B cell (primary cell): ENCODE results near the gene EIF3A.

Experiments
- EZH2 ChIP-seq: IDR thresholded peaks from 2 replicates; pipeline ENCODE4 v1.6.1; 2012; ENCODE audit warnings: borderline replicate concordance, low read depth, mild to moderate bottlenecking, moderate library complexity, low read length; ENCODE audit not compliant: insufficient read depth, poor library complexity, severe bottlenecking
- TF ChIP-seq, protein P1 (sequence below): fragments of 200-600 bp; IDR thresholded peaks from one replicate; pipeline ENCODE4 v1.8.0; 2022; ENCODE audit warnings: antibody characterized with exemption, mild to moderate bottlenecking

DNA sequence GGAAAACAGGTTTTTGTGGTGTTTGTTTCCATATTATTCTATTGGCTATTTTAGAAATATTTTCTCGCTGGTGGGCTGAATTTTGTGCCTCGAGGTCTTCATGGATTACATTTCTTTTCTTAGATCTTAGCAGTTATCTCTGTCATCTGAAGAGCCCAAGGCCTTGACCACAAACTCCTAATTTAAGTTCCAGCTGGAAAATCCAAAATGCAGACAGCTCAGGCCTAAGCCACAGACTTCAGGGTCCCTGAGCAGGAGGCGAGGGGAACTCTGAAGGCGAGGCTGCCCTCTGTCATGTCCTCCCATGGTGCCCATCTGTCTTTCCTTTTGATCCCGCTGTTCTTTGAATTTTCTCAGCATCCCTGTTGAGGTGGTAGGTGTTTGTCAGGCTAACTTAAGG is 37.6 kb upstream of the EIF3A start:
- TF ChIP-seq, protein P1, sequence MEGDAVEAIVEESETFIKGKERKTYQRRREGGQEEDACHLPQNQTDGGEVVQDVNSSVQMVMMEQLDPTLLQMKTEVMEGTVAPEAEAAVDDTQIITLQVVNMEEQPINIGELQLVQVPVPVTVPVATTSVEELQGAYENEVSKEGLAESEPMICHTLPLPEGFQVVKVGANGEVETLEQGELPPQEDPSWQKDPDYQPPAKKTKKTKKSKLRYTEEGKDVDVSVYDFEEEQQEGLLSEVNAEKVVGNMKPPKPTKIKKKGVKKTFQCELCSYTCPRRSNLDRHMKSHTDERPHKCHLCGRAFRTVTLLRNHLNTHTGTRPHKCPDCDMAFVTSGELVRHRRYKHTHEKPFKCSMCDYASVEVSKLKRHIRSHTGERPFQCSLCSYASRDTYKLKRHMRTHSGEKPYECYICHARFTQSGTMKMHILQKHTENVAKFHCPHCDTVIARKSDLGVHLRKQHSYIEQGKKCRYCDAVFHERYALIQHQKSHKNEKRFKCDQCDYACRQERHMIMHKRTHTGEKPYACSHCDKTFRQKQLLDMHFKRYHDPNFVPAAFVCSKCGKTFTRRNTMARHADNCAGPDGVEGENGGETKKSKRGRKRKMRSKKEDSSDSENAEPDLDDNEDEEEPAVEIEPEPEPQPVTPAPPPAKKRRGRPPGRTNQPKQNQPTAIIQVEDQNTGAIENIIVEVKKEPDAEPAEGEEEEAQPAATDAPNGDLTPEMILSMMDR: no peak
- TF ChIP-seq EZH2: no peak
